Germinal center (tissue), 1 donor: ENCODE data around the gene SLC39A6.

Experiments
- DNase-seq: peaks from one replicate; pipeline ENCODE4 v3.0.0; 2012; ENCODE audit warnings: mixed read lengths, low spot score

SLC39A6 gene

GRCh38 chr18:36064027-36064808, 64.9 kb downstream of the SLC39A6 start:
- no peak for DNase-seq

GRCh38 chr18:36058674-36059073, 70.5 kb downstream of the SLC39A6 start:
- DNase-seq = no peak
